Heart right ventricle (tissue), 16 donors: Measurements from ENCODE around the gene SOHLH2. TPM values are rescaled to one million over a fixed set of nuclear protein-coding genes. Genes with fewer than 3 reads are reported as not detected.

Experiments used
- ATAC-seq, 8 donors: fragments of 200-7000 bp; cut with Tn5 transposase; one replicate each; pipeline ENCODE4 v1.9.1; 2020; ENCODE audit warnings: mild to moderate bottlenecking in 8 of 8, moderate library complexity in 8 of 8, moderate number of reproducible peaks in 1 of 8
- DNase-seq, 2 donors: peaks; one replicate each; pipeline ENCODE4 v3.0.0-alpha.2; 2020
- H3K27ac ChIP-seq, 10 donors: fragments of 200-600 bp; sonication (generic) in 2 of 10; one replicate each; pipeline versions ENCODE4 v1.5.0 to v1.8.0; 2020 to 2022; ENCODE audit warnings: mild to moderate bottlenecking in 3 of 10
- H3K27me3 ChIP-seq, 7 donors: fragments of 200-600 bp; one replicate each; pipeline ENCODE4 v1.8.0; 2021 to 2022; ENCODE audit warnings: mild to moderate bottlenecking in 2 of 7
- H3K36me3 ChIP-seq, 9 donors: fragments of 200-600 bp; sonication (generic) in 1 of 9; one replicate each; pipeline versions ENCODE4 v1.5.0 to v1.8.0; 2020 to 2022; ENCODE audit warnings: mild to moderate bottlenecking in 2 of 9
- H3K4me1 ChIP-seq, 9 donors: fragments of 200-600 bp; sonication (generic) in 1 of 9; one replicate each; pipeline versions ENCODE4 v1.5.0 to v1.8.0; 2020 to 2022; ENCODE audit warnings: mild to moderate bottlenecking in 4 of 9
- H3K4me3 ChIP-seq, 10 donors: fragments of 200-600 bp; sonication (generic) in 2 of 10; one replicate each; pipeline versions ENCODE4 v1.5.0 to v1.8.0; 2020 to 2022; ENCODE audit warnings: mild to moderate bottlenecking in 7 of 10, moderate library complexity in 2 of 10
- H3K9me3 ChIP-seq, 11 donors: fragments of 200-600 bp in 10 of 11; sonication (generic) in 2 of 11; one replicate each; pipeline versions ENCODE4 v1.5.0 to v1.8.0; 2013 to 2022; ENCODE audit warnings: mild to moderate bottlenecking in 2 of 11, control low read depth in 1 of 11, moderate library complexity in 1 of 11
- CTCF ChIP-seq, 9 donors: fragments of 200-600 bp; sonication (generic) in 2 of 9; IDR thresholded peaks; one replicate each; pipeline versions ENCODE4 v1.5.0 to v1.8.0; 2021 to 2022; ENCODE audit warnings: antibody characterized with exemption in 9 of 9, mild to moderate bottlenecking in 5 of 9, moderate library complexity in 1 of 9
- WGBS, 2 donors: extraction: QIAGEN DNeasy Blood & Tissue Kit; methylation state at CpG; one replicate each; pipeline ENCODE4 v1.1.7; 2013; ENCODE audit warnings: inconsistent platforms in 1 of 2; 5-methylcytosine and 5-hydroxymethylcytosine counted together
- intact Hi-C, 10 donors: fragments of 100-400 bp; cut with DNase I; formaldehyde crosslinking; loops; one replicate each; pipeline versions ENCODE4 v1.11.1 to v1.14.2; 2022
- polyA plus RNA-seq, 2 donors: library from polyadenylated mRNA; stranded (reverse); fragments of 200-250 nt; gene quantifications; one replicate each; pipeline ENCODE4 v1.2.3, GENCODE V29; 2013
- total RNA-seq, 10 donors: library from RNA; stranded (reverse); fragmentation: NEBNext Ultra II Directional in 3 of 10; extraction: Animal tissue kit (Norgen Biotek cat#: 25700) in 3 of 10; gene quantifications; one replicate each; pipeline versions ENCODE4 v1.2.1 to v1.2.4, GENCODE V29; 2021 to 2023
- donor health status: Arrhythmogenic right ventricular cardiomyopathy.
- donor health status: ischemic (EF 13 %, LVEDD 7.1; RV severe dilation, severe dysfunction).
- donor health status: healthy with polysubstance abuse.
- donor health status: DM: no; HTN: yes; CAD: no.
- donor health status: DM: no; HTN: no; CAD: no.
- donor health status: ischemic (EF 25% LVEDD 6.9; RV normal size, moderate dysfunction).
- donor health status: ischemic (EF 25% LVEDD 5.7; RV mildly dilated, moderate dysfunction).
- donor health status: healthy.
- donor health status: DM: yes; HTN: yes; CAD: no.
- donor health status: Ischemic cardiomyopathy.
- donor health status: ischemic (EF 35%, LVEDD 5.7; RV mildly dilated, moderate dysfunction).
- donor health status: nonischemic (EF 11% LVEDD 7.7; RV severe dilation, severe dysfunction).
- donor health status: DM: yes; HTN: yes; CAD: no.
- donor health status: PGD.
- donor health status: ischemic (EF 29% LVEDD 5.4; RV normal size, mild dysfunction).
- donor health status: nonischemic (EF 23%, LVEDD 6.1; RV moderate dilation, normal function).

The SOHLH2 gene
- total and polyA plus RNA-seq, 12 donors: 0.10 to 3.0 (median 0.79) TPM; not detected in 2

- no peak for DNase-seq
- no peaks in the 10 kb centered on the region for H3K4me1 ChIP-seq
- no peak overlapping the region for H3K27ac ChIP-seq
- intact Hi-C loops: no loop called here
- WGBS, 2 donors: 82 to 85% methylated on average over 5 of the region's 5 CpGs
- no peak for TF ChIP-seq CTCF (IDR thresholded peaks at IDR 0.05)
- no peaks in the 10 kb centered on the region for H3K27me3 ChIP-seq
- no peaks in the 10 kb centered on the region for H3K36me3 ChIP-seq
- peaks cover 0 to 4% (median 0%) of the 10 kb centered on the region in 11 donors for H3K9me3 ChIP-seq
- ATAC-seq: no peak
- H3K4me3 ChIP-seq: no peak overlapping the region
Measured at GRCh38 chr13:36175621-36176020, 38.7 kb downstream of the SOHLH2 start.

- DNase-seq: no peak
- no peaks in the 10 kb centered on the region for H3K36me3 ChIP-seq
- no peak overlapping the region for H3K4me3 ChIP-seq
- no peak for TF ChIP-seq CTCF (IDR thresholded peaks at IDR 0.05)
- H3K9me3 ChIP-seq: peaks cover 0 to 4% (median 0%) of the 10 kb centered on the region in 11 donors
- H3K27me3 ChIP-seq: no peaks in the 10 kb centered on the region
- intact Hi-C loops: no loop called here
- WGBS, 2 donors: 67 to 81% methylated on average over 7 of the region's 7 CpGs
- ATAC-seq: no peak
- H3K4me1 ChIP-seq: no peaks in the 10 kb centered on the region
- H3K27ac ChIP-seq: no peak overlapping the region
Measured at GRCh38 chr13:36174923-36175322, 39.4 kb downstream of the SOHLH2 start.

DNA sequence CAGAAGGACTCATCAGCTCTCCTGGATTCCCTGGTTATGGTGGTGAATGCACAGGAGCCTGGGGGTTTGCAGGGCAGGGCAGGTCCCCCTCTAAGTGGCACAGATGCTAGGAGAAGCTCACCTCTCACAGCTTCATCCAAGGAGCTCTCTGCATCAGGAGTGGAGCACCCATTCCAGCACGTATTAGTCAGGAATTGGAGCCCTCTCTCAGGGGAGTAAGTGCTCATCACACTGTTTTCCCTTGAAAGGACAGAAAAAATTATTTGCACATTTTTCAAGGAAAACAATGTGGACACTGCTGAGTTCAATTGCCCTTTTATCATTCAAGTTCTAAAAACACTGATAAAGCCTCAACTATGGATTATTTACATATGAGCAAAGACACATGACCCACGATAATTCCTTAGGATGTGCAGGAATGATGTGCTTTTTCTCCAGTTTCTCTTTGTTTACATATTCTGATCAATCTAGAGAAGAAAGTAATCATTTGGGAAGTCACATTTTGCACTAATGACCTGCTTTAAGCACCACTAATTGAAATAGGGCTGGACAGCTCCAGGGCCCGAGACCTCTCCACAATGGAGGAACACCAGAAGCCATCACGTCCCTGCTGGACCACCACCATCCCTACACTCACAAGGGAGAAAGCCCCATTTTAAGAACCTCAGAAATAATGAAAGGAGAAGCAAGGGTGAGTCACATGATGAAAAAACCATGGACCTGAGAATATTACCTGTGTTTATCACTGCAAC is 40.6 kb downstream of the SOHLH2 start:
- no peaks in the 10 kb centered on the region for H3K36me3 ChIP-seq
- no peaks in the 10 kb centered on the region for H3K27me3 ChIP-seq
- no peak overlapping the region for H3K27ac ChIP-seq
- TF ChIP-seq CTCF (IDR thresholded peaks at IDR 0.05): no peak
- peaks cover 0 to under 1% (median 0%) of the 10 kb centered on the region in 11 donors for H3K9me3 ChIP-seq
- intact Hi-C loops: no loop called here
- WGBS, 2 donors: 74% methylated on average over 4 of the region's 4 CpGs
- no peak for DNase-seq
- ATAC-seq: no peak
- H3K4me1 ChIP-seq: no peaks in the 10 kb centered on the region
- H3K4me3 ChIP-seq: no peak overlapping the region

DNA sequence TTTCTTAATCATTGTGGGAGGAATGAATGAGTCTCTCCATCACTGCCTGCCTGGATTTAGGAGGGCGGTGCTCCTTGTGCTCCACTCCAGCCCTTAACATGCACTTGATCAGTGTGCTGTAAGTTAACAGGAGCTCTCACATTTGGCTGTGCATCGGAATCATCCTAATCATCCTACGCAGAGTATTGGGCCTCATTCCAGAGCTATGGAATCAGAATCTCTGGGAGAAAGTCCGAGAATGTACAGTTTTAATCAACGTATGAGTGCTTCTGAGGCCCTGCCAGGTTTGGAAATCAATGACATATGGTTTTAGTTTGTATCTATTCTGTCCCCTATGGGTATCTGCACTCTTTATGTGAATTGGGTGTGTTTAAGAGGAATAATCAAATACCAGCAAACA is 48.3 kb downstream of the SOHLH2 start:
- no peak for TF ChIP-seq CTCF (IDR thresholded peaks at IDR 0.05)
- WGBS, 2 donors: 83% methylated on average over 5 of the region's 5 CpGs
- Histone ChIP-seq H3K27me3 (no peaks in the 10 kb centered on the region), H3K9me3 (no peaks in the 10 kb centered on the region), H3K4me3 (no peak overlapping the region), H3K36me3 (no peaks in the 10 kb centered on the region), H3K27ac (no peak overlapping the region), H3K4me1 (peaks cover 0 to 12% (median 7%) of the 10 kb centered on the region in 9 donors)
- no peak for ATAC-seq
- DNase-seq: no peak
- intact Hi-C loops: no loop called here
